Right hindlimb (tissue), 1 donor: ENCODE data around the gene PSMA3.

Source experiments
- DNase-seq: peaks from one replicate; pipeline ENCODE4 v3.0.0-alpha.2; 2018

Gene PSMA3

DNA sequence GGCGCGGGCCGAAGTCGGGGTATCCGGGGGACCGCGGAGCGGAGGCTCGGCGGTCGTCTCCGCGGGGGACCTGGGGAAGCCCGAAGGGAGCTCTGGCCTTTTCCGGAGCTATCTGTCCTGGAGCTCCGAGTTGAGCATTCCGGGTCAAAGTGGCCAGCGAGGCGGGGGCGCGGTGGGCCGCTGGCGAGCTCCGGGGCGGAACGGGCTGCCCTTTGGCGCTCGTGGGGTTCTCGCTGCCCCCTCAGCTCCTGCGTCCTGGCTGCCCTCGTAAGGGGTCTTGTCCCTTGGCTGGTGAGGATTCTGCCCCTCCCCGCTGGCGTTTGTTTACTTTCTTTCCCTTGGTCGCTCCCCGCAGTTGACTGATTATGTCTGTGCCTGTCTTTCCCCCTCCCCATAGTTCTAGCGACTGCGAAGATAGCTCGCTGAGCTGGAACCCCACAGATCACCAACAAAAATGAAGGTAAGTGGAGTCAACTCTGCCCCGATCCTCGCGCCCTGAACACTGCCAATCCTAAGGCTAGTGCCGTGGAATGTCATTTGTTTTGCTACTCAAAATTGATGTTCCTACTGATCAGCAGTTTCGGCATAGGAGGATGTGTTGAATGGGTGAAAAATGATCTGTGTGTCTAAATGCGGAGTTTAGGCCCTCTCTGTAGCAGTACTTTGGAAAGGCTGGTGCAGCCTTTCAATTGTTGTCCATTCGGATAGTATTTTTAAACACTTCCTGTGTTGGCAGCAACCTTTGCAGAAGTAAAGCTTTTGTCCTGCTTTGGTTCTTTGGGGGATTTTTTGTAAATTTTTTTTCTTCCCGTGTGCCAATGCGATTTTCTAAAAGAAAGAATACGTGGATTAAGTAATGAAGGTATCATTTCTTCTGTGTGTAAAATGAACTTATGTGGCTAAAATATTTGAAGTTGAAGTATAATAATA lies 55.0 kb downstream of the PSMA3 start:
- DNase-seq, result peak; percentile 56

GRCh38 chr14:58301416-58301815 lies 56.8 kb downstream of the PSMA3 start:
- no peak for DNase-seq

DNA sequence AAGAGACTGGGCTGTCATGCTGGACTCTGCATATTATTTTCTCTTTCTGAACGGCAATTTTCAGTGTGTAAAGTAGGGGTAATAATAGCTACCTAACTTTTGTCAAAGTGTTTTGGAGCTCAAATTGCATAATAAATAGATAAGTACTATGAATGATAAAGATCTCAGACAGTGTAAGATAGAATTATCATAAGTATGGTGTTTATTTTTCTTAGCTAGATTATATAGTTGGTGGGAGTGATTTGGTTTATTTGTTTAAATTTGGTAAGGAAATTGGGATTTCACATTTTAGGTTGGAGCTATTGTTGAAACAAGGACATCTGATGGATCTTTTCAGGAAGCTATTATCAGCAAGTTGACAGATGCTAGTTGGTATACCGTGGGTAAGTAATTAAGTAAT lies 61.1 kb downstream of the PSMA3 start:
- no peak for DNase-seq

GRCh38 chr14:58307597-58308316 lies 63.1 kb downstream of the PSMA3 start:
- DNase-seq, result no peak

- no peak for DNase-seq
Measured at GRCh38 chr14:58309086-58309485, 64.4 kb downstream of the PSMA3 start.

GRCh38 chr14:58313699-58314098 lies 69.1 kb downstream of the PSMA3 start:
- DNase-seq, result no peak

DNA sequence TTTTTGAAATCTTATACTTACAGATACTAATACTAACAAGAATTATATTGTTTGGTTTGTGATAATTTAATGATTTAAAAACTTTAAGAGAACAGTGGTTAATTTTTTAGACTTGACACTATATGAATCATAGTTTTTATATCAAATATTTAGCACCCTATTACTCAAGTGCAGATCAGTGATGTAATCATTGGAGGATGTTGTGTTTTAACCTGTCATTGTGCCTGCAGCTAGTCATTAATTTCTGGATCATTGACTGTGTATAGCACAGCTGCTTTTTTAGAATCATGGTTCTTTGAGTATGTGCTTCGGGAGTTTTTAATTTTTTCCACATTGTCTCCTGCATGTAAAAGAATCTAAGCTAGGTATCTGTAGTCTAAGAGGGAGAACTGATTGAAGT lies 71.0 kb downstream of the PSMA3 start:
- DNase-seq, result no peak
